Iris pigment epithelial cell (primary cell): ENCODE results near the gene TCF7L1.

ENCODE experiments used
- DNase-seq: peaks from one replicate; pipeline ENCODE4 v3.0.0-alpha.2; 2011; ENCODE audit warnings: low read depth

Gene TCF7L1

GRCh38 chr2:85255456-85255812, 122.2 kb downstream of the TCF7L1 start:
- no peak for DNase-seq

GRCh38 chr2:85255813-85256594, 122.8 kb downstream of the TCF7L1 start:
- peak; percentile 57 for DNase-seq

DNA sequence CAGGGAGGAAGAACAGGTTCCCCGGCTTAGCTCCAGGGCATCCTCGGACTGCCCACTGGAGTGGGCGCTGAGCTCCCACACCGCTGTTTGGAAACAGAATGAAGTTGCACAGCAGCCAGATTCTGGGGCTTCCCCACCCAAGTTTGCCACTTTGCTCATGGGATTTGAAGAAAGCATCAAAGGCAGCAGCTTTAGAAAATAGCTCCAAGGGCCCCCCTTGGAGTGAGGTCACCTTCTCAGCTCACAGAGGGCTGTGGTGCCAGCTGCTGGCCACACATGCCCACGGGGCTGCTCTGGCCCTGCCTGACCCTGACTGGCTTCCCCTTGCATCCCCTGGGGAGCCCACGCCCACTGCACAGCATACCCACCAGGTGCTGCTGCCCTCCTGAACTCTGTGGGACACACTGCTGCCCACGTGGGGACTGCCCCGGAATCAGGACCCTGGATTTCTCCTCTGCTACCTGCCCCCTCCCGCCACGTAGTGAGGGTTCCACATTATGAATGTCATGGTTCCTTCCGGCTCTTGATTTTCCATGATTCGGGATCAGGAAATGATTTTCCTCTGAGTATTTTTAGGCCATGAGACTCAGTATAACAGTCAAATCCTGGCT, 124.3 kb downstream of the TCF7L1 start:
- no peak for DNase-seq

DNA sequence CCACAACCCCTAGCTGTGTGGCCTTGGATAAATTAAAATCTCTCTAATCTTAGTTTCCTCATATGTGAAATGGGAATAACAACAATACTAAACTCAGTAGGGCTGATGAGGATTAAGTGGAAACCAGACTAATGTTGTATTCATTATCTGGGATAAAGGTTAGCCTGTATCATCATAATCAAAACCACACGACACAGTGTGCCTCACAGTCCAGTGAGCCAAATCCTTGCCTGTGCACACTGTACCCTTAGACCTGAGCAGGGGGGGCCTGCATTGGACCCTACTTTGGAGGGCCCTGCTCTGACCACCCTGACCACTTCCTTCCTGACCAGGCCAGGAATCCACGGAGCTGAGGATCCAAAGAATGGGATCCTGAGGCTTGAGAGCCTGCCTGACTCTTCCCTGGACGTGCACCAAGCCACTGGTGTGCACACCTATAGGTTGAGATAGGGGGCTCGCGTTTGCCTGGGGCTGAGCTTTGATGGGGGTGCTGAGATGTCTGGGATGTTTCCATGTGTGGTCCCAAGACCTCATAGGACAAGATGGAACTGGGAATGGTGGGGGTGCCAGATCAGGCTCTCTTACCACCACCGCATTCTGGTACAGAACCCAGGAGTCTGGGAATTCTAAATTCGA, 124.9 kb downstream of the TCF7L1 start:
- no peak for DNase-seq

- DNase-seq = peak; percentile 84
These were observed 126.0 kb downstream of the TCF7L1 start for GRCh38 chr2:85259101-85259590.

GRCh38 chr2:85259879-85260278, 126.7 kb downstream of the TCF7L1 start:
- DNase-seq = no peak

- no peak for DNase-seq
These were observed 130.4 kb downstream of the TCF7L1 start for GRCh38 chr2:85263591-85263990.

- DNase-seq = peak; percentile 66
These were observed 131.3 kb downstream of the TCF7L1 start for GRCh38 chr2:85264471-85264870.

DNA sequence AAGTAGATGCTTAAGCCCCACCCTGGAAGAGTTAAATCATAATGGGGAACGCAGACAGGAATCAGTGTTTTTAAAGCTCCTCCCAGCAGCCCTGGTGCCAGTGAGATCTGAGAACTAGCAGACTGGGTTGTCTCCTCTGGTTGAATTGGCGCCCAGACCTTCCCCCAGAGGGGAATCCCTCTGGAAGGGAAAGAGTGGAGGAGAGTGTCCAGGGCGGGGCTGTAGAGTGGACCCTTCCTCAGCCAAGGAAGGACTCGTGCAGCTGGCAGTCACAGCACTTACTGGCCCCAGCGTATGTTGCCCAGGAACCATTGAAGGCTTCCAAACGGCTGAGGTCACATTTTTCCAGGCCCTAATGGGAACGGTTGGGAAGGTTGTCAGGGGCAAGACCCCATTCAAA, 132.1 kb downstream of the TCF7L1 start:
- no peak for DNase-seq

GRCh38 chr2:85266146-85267041, 133.2 kb downstream of the TCF7L1 start:
- DNase-seq = peak; percentile 60

DNA sequence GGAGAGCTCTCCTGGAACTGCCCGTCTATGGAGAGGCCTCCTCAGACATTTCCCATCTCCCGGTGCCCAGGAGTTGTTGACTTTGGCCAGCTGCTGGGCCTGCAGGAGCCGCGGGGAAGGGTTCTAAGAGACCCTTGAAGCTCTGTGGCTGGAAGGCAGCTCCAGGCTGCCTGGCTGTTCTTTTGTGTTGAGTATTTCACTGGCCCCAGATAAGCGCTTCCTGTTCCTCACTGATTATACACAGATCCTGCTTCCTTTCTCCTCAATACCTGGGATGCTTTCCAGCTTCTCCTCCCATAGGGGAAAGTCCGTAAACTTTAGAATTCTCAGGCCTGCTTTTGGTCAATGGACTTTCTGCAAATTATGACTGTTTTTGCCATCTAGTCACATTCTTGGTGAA, 136.8 kb downstream of the TCF7L1 start:
- DNase-seq = no peak

DNA sequence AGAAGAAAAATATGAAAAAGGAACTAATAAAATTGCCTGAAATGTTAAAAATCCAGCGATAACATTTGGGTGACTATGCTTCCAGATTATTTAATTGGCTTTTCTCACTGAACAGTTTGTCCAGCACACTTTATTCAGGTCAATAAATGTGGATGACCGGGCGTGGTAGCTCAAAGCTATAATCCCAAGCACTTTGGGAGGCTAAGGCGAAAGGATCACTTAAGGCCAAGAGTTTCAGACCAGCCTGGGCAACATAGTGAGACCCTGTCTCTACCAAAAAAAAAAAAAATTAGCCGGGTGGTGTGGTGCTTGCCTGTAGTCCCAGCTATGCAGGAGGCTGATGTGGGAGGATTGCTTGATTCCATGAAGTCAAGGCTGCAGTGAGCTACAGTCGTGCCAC, 139.2 kb downstream of the TCF7L1 start:
- DNase-seq = no peak

GRCh38 chr2:85273738-85274731, 140.8 kb downstream of the TCF7L1 start:
- peak; percentile 85 for DNase-seq

GRCh38 chr2:85275984-85276540, 142.9 kb downstream of the TCF7L1 start:
- DNase-seq = no peak

DNA sequence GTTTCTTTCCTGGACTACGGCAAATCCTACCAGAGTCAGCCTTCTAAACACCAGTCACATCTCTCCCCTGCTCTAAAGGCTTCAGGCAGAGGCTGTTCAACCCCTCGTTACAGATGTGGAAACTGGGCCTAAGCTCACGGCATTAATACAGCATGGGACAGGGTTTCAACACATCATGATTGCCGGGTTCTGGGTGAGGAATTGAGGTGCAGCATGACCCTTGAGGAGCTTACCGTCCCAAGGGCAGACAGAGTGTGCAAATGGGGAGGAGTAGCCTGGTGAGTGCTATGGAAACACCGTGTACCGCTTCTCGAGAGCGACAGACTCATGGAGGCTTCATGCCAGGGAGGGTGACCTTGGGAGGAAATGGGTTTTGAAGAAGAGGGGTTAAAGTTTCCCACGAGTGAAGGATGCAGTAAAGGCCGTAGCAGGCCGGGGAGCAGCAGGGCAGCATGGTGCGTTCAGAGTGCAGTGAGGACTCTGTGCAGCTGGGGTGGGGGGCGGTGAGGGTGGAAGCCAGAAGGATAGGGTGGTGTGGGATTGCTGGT, 143.5 kb downstream of the TCF7L1 start:
- no peak for DNase-seq

GRCh38 chr2:85277416-85278158, 144.4 kb downstream of the TCF7L1 start:
- DNase-seq = peak; percentile 79

- DNase-seq = peak; percentile 45
These were observed 145.2 kb downstream of the TCF7L1 start for GRCh38 chr2:85278361-85278760.

DNA sequence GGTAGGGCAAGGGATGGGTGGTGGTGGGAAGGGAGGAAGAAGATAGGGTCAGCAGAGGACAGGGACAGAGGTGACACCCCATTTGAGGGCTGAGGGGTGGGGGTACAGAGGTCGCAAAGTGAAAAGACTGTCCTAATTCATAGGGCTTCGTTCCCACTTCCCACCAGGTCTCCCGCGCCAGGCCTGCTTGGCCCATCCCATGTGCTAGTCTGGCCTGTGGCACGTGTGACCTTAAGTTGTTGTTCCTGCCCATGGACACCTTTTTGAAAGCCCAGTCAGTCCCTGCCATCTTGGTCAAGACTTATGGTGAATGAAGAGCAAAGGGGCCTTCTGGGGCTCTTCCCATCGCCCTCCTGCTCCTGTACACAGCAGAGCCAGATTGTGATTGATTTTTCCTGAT, 148.4 kb downstream of the TCF7L1 start:
- no peak for DNase-seq

DNA sequence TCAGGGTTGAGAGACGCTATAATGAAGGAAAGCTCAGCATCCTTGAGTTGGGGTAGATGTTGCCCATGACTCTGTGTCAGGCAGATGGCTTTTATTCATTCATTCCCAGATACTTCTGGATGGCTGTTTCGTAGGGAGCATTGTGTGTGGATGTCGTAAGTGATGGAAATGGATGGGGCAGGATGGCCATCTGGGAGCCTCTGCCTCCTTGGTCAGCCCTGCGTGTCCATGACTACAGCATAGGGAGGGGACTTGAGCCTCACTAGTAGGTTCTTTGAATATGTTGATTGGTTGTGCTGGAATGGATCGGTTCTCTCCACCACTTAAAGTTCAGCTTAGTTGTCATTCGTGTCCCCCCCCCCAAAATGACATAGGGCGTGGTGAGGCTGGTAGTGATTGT, 149.7 kb downstream of the TCF7L1 start:
- DNase-seq = no peak

DNA sequence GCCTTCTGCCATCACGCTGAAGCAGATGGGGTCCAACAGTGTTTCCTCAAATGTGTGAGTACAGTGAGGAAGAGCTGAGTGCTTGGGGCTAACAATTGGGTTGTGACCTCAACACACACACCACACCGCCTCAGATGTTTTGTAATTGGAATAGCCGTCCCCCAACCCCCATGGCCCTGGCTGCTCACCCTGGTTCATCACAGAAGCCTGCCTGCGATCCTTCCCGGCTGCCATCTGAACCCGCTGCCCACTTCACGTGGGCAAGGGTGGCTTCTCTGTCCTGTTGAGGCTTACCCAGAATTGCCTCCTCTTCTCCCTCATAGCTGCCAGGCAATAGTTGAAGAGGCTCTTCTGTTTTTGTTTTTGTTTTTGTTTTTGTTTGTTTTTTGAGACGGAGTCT, 150.4 kb downstream of the TCF7L1 start:
- no peak for DNase-seq
